Astrocyte of the spinal cord (primary cell): ENCODE data around the gene TNIK.
A peak's percentile ranks its signal among the peaks of the same experiment; 100 is the strongest.

Source experiments
- DNase-seq: peaks from one replicate; pipeline ENCODE4 v3.0.0; 2011; ENCODE audit warnings: low read depth, low spot score
- H3K4me3 ChIP-seq: 2 replicates; pipeline ENCODE4 v1.5.1; 2011; ENCODE audit warnings: low read depth, mild to moderate bottlenecking, low read length, moderate library complexity
- CTCF ChIP-seq: IDR thresholded peaks from 2 replicates; pipeline ENCODE4 v1.5.1; 2012; ENCODE audit warnings: low read depth, mild to moderate bottlenecking, low read length, inconsistent platforms
- in situ Hi-C: cut with HindIII; loops from 2 replicates; pipeline ENCODE4 v1.10.0; 2017; ENCODE audit warnings: low sequenced_read_pairs

The TNIK gene

DNA sequence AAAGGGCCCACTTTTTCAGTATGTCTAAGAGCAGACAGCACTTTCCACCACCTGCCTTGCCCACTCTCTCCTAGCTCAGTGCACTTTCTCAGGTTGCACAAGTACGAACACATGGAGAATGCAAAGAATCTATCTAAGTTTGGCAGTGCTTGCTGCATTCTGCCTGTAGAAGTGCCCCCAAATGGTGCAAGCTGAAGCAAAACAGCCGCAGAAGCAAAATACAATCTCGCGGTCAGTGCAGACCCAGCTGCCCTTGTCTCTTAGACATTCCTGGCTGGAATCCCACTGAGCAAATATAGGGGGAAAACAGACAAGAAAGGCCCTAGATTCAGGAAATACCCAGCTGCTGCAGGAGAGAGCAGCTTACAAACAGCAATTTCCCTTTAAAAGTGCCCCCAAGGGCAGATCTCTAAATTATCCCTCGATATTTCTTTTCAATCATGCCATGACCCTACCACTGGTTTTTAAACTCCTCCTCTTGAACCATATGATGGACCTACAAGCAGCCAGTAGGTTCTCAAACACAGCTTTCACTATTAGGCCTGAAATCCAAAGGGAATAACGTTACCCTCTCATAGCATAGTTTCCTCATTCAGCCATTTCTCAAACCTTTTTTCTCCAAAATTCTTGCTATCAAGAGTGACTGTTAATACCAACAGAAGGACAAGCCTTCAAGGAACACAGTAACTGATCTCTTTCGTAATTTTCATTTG is 67.0 kb downstream of the TNIK start:
- in situ Hi-C loops: no loop called here
- peak; percentile 54 for DNase-seq
- no peak for TF ChIP-seq CTCF
- H3K4me3 ChIP-seq: no peak overlapping the region

DNA sequence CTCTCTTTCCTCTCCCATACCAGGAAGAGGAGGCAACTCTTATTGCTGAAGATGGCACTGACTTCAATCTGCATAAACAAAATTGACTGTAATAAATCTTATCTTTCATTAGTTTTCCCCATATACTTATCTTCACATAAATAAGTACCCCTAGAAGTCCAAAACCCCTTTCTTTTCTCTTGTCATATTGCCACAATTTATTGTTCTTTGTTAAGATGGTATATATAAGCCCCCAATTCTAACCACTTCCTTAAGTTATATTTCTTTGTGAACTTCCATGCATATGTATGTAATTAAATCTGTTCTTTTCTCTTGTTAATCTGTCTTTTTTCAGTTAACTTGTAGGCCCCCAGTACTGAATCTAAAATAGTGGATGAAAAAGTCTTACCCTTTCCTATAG is 68.8 kb downstream of the TNIK start:
- in situ Hi-C loops: no loop called here
- DNase-seq: no peak
- H3K4me3 ChIP-seq: no peak overlapping the region
- TF ChIP-seq CTCF: no peak

- no peak overlapping the region for H3K4me3 ChIP-seq
- no peak for TF ChIP-seq CTCF
- DNase-seq: no peak
- in situ Hi-C loops: no loop called here
These were observed 69.9 kb downstream of the TNIK start for GRCh38 chr3:171390051-171390941.

GRCh38 chr3:171389491-171389890 is 70.7 kb downstream of the TNIK start:
- in situ Hi-C loops: no loop called here
- no peak for TF ChIP-seq CTCF
- H3K4me3 ChIP-seq: no peak overlapping the region
- DNase-seq: no peak

GRCh38 chr3:171388527-171388926 is 71.7 kb downstream of the TNIK start:
- H3K4me3 ChIP-seq: no peak overlapping the region
- TF ChIP-seq CTCF: no peak
- no peak for DNase-seq
- in situ Hi-C loops: no loop called here

- no peak for DNase-seq
- no peak overlapping the region for H3K4me3 ChIP-seq
- in situ Hi-C loops: no loop called here
- no peak for TF ChIP-seq CTCF
These were observed 73.1 kb downstream of the TNIK start for GRCh38 chr3:171387062-171387461.
